DND-41 (cell line): Measurements from ENCODE around the gene GAL.

ENCODE experiments used
- CTCF ChIP-seq: IDR thresholded peaks from 2 replicates; pipeline ENCODE4 v1.5.1; 2012; ENCODE audit warnings: borderline replicate concordance, low read length, moderate library complexity, mild to moderate bottlenecking; ENCODE audit not compliant: poor library complexity, severe bottlenecking; ENCODE audit errors: extremely low read depth
- EZH2 ChIP-seq: IDR thresholded peaks from 3 replicates; pipeline ENCODE4 v1.6.1; 2012; ENCODE audit warnings: borderline replicate concordance, low read depth, mild to moderate bottlenecking, moderate library complexity, low read length, inconsistent platforms; ENCODE audit not compliant: severe bottlenecking

- TF ChIP-seq CTCF: no peak
- no peak for TF ChIP-seq EZH2
Measured at GRCh38 chr11:68689737-68690625, 5.6 kb downstream of the GAL start.
